DMS153 (cell line): ENCODE measurements around the gene MRPS34.

Source experiments
- DNase-seq: peaks from one replicate; lab custom pipeline; 2025; lab: John Stamatoyannopoulos, UW

MRPS34 gene

DNA sequence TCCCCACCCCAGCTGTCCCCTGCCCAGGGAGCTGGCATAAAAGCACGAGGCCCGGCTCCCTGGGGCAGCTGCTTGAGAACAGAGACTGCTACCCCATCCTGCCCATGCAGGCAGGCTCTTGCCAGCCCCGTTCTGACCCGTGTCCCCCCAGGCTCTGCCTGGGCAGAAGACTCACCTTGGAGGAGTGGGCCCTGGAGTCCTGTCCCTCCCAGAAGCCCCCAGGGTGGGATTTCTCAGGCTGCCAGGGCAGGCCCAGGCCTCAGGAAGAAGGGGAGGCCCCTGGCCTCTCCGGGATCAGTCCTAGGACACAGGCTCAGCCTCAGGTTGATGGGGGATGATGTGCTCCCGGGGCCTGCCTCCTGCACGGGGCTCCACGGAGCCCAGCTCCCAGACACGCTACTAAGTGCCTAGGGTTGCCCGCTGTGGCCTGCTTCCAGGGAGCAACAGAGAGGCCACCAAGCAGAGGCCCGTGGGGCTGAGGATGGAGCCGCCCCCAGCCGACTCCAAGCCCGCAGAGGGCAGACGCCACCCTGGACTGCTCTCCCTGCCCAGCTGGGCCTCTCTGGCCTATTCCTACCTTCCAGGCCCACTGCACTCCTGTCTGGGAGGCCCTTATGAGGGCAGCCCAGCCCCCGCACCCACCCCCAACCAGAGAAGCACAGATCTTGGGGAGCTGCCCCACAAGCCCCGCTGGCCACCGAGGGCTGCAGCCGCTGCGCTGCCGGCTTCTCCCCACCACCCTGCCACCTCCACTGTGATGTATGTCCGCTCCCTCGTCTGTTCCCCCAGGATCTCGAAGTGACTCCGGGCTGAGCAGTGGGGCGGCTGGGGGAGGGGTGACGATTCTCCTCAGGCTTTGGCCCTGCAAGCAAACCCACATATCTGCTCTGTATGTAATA lies 3.3 kb downstream of the MRPS34 start:
- DNase-seq = no peak

DNA sequence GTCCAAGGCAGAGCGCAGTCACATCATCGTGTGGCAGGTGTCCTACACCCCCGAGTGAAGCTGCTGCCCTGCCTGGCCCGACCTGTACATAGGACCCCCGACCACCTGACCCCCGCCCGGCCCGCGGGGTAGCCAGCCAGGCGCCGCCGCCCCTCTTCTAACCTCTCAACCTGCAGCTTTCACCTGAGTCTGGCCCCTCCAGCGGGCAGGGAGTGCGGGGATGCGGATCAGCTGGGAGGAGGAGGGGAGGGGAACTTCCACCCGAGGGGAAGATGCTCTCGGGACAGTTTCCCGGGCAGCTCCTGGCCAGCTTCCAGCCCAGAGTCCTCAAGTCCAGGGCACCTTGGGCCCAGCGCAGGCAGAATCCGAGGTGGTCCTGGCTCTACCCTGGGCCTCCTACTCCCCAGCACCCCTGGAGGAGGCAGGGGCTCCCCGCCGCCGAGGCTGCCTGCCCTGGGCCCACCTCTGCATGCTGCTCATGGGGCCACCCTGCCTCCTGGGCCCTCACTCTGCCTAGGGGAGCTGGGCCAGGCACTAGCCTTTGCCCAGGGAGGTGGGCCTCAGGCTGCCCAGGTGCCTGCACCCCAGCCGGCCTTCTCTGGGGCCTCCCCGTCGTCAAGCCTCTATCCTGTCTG lies 4.0 kb downstream of the MRPS34 start:
- DNase-seq = no peak

DNA sequence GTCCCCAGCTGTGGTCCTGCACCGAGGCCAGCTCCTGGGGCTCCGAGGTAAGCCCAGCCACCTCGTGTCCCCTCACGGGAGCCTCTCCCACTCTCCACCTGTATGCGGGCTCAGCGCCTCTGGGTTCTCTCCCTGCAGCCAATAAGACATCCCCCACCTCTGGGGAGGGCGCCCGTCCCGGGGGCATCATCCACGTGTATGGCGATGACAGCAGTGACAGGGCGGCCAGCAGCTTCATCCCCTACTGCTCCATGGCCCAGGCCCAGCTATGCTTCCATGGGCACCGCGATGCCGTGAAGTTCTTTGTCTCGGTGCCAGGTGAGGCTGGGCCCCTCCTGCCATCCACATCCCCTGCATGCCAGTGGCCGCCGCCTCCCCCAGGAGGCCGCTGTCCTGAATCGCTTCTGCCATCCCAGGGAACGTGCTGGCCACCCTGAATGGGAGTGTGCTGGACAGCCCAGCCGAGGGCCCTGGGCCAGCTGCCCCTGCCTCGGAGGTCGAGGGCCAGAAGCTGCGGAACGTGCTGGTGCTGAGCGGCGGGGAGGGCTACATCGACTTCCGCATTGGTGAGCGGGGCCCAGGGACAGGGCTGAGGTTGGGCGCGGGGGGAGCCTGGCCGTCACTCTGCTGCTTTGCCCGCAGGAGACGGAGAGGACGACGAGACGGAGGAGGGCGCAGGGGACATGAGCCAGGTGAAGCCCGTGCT lies 4.7 kb downstream of the MRPS34 start:
- DNase-seq = no peak

DNA sequence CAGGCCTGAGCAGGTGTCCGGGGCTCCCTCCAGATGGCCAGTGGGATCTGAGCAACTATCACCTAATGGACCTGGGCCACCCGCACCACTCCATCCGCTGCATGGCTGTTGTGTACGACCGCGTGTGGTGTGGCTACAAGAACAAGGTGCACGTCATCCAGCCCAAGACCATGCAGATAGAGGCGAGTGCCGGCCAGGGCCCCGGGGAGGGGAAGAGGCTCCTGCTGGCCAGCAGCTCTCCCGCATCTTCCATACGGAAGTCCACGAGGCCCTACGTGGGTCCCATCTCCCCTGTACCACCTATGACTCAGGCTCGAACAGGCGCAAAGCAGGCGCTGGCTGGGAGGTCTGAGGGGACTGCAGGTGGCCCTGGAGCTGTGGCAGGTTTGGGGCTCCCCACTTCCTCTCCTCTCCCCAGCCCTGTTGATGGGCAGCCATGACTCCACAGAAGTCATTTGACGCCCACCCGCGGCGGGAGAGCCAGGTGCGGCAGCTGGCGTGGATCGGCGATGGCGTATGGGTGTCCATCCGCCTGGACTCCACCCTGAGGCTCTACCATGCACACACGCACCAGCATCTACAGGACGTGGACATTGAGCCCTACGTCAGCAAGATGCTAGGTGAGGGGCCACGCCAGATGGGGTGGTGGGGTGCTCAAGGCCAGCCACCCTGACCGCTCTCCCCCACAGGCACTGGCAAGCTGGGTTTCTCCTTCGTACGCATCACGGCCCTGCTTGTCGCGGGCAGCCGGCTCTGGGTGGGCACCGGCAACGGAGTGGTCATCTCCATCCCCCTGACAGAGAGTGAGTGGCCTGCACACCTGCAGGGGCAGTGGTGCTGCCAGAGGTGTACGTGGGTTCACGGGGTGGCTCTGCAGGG lies 5.6 kb downstream of the MRPS34 start:
- DNase-seq = no peak

DNA sequence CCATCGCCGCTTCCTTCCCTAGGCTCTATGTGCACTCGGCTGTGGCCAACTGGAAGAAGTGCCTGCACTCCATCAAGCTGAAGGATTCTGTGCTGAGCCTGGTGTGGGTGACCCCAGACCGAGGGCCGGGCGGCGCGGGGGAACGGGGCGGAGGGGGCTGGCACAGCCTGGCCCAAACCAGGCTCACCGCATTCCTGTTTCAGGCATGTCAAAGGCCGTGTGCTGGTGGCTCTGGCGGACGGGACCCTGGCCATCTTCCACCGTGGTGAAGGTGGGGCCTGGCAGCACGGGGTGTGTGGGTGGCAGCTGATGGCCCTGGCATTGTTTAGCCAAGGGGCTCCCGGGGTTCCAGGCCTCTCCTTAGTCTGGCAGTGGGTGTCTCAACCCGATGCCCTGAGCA lies 6.2 kb downstream of the MRPS34 start:
- DNase-seq = no peak

DNA sequence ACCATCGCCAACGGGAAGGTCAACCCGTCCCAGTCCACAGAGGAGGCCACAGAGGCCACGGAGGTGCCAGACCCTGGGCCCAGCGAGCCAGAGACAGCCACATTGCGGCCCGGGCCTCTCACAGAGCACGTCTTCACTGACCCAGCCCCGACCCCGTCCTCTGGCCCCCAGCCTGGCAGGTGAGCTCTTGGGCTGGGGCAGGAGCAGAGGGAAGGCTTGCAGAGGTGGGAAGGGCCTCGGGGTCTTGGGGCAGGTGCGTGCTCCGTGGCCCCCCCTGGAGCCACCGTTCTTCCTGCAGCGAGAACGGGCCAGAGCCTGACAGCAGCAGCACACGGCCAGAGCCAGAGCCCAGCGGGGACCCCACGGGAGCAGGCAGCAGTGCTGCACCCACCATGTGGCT lies 6.7 kb downstream of the MRPS34 start:
- DNase-seq = no peak

DNA sequence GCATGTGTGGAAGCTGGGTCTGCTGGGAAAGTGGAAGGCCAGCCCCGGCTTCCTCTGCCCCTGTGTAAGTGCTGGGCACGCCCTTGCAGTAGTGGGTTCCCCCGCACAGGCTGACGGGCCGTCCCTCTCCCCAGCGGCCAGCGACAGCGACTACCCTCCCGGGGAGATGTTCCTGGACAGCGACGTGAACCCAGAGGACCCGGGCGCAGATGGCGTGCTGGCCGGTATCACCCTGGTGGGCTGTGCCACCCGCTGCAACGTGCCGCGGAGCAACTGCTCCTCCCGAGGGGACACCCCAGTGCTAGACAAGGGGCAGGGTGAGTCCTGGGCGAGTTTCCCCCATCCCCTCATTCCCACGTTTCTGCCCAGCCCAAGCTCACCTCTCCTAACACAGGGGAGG lies 7.1 kb downstream of the MRPS34 start:
- no peak for DNase-seq

DNA sequence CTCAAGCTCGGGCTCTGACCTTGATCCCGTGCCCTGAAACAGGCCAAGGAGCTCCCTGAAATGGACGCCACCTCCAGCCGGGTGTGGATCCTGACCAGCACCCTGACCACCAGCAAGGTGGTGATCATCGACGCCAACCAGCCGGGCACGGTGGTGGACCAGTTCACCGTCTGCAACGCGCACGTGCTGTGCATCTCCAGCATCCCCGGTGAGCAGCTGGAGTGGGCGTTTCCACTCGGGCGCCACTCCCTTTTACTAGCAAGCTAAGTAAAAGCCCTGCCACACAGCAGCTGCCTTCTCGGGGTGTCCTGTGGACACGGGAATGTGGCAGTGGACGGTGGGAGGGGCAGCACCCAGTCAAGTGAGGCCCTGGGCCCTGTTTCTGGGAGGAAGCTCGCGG lies 8.0 kb downstream of the MRPS34 start:
- DNase-seq = no peak

DNA sequence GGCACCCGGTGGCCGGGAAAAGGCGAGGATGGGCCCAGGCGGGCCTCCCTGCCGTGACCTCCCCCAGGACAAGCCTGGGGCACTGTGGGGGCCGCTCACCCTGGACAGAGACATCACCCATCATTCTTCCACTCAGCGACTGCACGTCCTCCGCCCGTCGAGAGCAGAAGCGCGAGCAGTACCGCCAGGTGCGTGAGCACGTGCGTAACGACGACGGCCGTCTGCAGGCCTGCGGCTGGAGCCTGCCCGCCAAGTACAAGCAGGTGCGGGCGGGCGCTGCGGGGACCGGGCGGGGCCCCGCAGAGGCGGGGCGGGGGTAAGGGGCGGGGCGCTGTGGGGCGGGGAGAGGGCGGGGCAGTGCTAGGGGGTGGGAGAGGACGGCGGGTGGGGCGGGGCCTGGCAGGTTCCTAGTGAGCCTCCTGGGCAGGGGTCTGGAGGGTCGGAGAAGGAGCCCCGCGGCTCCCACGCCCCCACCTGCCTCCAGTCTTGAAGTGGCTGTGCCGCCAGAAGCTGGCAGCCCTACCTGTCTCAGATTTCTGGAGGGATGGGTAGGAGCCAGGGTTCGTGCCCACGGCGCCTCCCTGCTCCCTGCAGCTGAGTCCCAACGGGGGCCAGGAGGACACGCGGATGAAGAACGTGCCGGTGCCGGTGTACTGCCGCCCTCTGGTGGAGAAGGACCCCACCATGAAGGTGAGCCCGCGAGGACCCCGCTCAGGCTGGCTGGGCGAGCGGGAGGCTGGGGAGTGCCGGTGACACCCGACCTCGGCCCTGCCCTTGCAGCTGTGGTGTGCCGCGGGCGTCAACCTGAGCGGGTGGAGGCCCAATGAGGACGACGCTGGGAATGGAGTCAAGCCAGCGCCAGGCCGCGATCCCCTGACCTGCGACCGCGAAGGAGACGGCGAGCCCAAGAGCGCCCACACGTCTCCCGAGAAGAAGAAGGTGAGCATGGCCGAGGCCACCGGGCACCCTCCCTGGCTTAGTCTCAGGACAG lies 9.1 kb downstream of the MRPS34 start:
- no peak for DNase-seq

DNA sequence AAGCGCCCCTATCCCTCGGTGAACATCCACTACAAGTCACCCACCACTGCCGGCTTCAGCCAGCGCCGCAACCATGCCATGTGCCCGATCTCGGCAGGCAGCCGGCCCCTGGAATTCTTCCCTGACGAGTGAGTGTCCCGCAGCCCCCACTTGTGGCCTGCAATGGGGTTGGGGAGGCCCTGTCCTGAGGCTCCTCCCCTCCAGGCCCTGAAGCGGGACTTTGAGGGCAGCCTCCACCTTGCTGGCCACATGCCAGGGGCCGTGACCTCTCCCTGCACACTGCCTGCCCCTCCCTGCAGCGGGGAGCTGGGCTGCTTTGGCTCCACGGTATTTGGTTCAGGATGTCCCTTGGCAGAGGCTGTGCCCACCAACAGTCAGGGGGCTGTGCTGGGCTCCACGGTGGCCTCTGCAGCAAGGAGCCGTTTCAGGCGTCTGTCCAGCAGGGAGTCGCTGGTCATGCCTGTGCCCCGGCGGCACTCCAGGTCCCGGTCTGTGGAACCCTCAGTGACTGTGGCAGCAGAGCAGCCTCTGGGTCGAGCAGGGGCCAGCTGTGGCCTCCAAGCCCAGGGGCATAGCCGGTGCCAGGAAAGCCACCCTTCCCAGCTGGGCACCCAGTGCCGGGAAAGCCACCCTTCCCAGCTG lies 9.9 kb downstream of the MRPS34 start:
- DNase-seq = no peak

DNA sequence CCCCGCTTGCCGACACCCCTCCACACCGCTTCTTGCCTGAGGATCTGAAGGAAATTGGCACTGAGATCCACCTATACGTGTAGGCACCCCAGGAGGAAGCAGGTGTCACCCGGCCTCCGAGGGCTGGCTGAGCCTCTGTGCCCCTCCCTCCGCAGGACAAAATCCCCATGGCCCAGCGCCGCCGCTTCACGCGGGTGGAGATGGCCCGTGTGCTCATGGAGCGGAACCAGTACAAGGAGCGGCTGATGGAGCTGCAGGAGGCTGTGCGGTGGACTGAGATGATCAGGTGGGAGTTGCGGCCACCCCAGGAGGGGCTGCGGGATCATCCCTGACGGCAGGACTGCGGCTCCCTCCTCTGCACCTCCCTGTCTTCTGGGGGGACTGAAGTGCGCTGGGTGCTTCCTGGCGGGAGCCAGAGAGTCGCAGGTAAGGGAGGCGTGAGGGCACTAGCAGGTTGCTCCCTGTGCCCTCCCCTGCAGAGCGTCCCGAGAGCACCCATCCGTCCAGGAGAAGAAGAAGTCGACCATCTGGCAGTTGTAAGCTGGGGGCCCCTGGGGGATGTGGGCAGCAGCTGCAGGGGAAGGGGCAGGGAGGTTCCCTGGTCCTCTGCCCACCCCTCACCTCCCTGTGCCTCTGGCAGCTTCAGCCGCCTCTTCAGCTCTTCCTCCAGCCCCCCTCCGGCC lies 10.6 kb downstream of the MRPS34 start:
- no peak for DNase-seq

DNA sequence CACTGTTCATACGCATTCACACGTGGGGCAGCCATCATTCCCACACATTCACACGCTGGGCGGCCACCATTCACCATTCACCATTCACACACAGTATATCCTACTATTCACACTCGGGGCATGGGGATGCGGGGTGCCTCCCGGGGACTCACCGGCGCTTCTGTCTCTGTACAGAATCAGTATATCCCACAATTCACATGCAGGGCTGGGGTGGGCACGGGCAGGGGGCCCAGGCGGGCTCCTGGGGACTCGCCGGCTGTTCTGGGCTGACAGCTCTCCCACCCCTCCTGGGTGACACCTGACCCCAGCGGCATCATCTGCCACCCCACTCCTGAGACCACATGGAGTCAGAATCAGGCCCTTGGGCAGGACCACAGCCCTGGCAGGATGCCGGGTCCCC lies 11.2 kb downstream of the MRPS34 start:
- DNase-seq = no peak

DNA sequence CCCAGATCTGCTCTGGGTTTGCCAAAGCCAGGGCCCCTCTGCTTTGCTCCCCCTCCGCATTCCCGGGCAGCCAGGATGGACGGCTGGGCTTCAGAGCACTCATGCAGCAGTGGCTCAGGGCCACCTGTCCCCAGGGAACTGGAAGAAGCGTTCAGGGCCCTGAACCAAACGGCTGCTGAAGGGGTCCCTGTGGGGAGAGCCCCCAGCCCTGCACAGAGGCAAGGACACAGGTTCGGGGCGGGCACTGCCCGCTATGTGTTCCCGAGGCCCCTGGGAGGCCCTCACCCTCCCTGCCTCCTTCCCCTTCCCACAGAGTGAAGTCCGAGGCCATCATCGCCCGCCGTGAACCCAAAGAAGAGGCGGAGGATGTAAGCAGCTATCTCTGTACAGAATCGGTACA lies 12.0 kb downstream of the MRPS34 start:
- DNase-seq = no peak

DNA sequence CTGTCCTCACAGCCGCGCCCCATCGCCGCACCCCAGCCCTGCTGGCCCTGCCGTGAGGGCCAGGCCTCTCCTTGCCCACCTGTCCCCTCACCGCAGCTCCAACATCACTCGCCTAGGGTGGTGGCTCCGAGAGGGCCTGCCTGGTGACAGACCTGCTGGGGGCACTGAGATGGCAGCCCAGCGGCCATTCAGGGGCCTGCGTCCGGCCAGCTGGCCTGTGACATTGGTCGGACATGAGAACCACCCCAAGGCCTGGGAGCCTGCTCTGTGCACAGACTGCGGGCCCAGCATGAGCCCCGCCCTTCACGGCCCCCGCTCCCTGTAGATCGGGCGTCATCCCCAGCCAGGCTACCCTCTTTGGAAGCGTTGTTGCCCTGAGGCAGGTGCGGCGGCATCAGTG lies 13.4 kb downstream of the MRPS34 start:
- no peak for DNase-seq

DNA sequence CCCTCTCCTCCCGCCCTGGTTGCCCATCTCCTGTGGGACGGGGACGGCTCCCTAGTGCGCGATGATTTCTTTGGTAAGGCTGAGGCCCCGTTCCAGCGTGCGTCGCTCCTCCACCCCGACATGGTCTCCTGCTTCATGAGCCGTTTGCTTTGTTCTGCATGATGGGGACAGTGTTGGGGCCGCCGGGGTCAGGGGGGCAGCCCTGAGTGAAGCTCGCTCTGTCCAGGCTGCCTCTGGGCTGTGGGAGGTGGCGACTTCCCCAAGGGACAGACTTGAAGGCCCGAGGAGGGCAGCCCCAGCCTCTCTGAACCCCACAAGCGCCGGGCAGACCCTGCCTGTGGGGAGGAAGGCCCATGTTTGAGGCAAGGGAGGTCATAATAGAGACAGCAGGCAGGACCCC lies 14.0 kb downstream of the MRPS34 start:
- no peak for DNase-seq

DNA sequence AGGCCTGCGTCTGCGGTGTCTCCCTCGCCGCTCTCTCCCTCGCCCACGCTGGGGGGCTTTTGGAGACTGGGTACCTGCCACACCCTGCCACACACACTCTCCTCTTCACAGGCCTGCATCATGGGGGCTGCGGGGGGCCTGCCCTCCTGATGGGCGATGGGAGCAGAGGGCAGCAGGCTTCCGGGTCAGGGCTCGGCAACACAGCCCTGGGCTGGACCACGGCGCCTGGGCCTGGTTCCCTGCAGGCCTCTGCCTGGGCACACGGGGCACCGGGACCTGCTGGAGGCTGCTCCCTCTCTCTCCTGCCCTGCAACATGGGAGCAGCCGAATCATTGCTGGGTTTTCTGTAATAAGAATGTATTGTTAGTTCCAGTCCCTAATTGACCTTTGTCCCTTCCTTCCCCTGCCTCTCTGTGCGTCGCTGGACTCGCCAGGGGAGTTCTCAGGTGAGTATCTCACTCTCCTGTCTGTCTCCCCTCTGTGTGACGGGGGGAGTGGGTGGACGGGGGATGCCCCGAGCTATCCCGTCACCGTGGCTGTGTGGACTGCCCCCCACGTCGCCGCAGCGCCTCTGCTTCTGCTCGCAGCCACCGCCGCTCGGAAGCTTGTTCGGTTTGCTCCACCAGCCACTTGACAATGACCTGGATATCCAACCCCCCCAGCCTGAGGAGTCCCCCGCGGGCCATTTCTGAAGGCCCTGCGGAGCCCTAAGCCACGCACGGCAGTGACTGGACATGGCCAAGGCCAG lies 15.0 kb downstream of the MRPS34 start:
- no peak for DNase-seq

DNA sequence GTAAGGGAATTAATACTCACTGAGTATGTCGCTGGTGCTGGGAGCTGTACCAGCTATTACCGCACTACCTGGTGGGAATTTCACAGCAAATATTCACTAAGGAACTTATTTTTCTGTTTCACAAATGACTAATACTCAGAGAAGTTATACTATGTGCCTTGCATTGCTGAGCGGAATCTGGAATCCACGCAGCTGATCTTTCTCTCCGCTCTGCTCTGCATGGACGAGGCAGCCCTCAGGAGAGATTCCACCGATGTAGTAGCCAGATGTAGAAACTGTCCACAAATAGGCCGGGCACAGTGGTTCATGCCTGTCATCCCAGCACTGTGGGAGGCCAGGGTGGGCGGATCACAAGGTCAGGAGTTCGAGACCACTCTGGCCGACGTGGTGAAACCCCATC lies 18.7 kb downstream of the MRPS34 start:
- DNase-seq = no peak

DNA sequence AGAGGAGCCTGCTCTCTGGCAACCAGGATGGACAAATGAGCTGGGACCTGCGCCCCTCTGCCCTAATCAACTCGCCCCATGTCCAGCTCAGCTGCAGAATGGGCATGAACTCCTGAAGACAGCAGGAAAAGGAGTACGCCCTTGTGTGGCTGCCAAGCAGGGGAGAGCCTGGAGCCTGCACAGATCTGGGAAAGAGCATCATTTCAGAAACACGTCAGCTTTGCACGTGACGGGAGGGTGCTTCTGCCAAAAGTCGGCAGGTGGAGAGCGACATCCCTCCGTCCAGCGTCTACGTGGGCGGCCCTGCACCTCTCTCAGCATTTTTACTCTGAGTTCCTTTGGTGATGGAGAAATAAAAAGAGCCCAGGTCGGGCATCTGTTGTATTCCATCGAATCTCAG lies 20.1 kb downstream of the MRPS34 start:
- no peak for DNase-seq

DNA sequence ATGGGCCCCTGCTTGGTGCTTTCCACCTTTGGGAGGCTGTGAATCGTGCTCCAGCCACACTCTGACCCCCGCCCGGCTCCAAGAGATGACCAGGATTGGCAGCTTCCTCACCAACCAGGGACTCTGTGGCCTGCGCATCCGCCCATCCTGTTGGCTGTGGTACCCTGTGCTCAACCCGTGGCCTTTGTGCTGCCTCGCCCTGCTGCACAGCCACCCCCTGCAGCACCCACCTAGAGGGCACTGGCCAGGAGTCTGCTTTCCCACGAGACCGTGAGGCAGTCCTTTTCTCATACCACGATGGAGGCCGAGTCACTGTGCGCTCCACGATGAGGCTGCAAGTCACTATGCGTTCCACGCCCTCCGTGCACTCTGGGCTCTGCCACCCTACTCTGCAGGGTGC lies 21.0 kb downstream of the MRPS34 start:
- DNase-seq = no peak
